ENCODE measurements around the gene SEMA3C.

The SEMA3C gene

DNA sequence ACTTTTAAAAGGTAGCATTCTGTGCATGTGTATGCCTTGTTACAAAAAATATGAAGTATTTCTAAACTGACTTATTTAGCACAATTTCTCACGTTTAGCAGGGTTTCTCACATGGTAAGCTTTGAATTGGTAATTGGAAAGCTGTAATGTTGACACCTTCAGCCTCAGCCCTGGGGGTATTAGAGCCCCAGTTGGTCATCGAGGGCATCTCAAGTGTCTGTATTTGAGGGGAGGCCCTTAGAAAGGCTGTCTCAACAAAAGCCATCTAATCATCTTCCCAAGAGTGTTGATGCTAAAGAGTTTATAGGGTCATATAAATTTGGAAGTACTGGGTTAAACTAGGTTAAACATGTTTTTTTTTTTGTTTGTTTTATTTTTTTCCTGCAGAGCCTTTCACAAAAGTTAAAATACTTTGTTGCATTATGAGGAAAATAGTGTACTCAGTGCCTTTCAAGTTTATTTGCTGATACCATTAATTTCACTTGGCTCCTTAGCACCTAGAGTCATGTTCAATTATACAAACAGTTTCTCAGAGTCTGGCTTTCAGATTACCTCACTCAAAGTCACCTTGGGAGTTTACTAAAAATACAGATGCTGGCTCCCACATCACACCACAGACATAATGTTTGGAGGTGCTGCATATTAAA is 146.4 kb downstream of the SEMA3C start (continued):
- TF ChIP-seq, protein P1, sequence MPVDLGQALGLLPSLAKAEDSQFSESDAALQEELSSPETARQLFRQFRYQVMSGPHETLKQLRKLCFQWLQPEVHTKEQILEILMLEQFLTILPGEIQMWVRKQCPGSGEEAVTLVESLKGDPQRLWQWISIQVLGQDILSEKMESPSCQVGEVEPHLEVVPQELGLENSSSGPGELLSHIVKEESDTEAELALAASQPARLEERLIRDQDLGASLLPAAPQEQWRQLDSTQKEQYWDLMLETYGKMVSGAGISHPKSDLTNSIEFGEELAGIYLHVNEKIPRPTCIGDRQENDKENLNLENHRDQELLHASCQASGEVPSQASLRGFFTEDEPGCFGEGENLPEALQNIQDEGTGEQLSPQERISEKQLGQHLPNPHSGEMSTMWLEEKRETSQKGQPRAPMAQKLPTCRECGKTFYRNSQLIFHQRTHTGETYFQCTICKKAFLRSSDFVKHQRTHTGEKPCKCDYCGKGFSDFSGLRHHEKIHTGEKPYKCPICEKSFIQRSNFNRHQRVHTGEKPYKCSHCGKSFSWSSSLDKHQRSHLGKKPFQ (tag by site-specific recombination; IDR thresholded peaks at IDR 0.05) = peak; percentile 37; the same call in 1 of the 2 replicates
- TF ChIP-seq ZNF426 (tag by site-specific recombination; IDR thresholded peaks at IDR 0.05) = no peak
- TF ChIP-seq, protein P2, sequence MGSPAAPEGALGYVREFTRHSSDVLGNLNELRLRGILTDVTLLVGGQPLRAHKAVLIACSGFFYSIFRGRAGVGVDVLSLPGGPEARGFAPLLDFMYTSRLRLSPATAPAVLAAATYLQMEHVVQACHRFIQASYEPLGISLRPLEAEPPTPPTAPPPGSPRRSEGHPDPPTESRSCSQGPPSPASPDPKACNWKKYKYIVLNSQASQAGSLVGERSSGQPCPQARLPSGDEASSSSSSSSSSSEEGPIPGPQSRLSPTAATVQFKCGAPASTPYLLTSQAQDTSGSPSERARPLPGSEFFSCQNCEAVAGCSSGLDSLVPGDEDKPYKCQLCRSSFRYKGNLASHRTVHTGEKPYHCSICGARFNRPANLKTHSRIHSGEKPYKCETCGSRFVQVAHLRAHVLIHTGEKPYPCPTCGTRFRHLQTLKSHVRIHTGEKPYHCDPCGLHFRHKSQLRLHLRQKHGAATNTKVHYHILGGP (tag by site-specific recombination; IDR thresholded peaks at IDR 0.05) = no peak
- no peak for TF ChIP-seq ZNF221 (tag by site-specific recombination; IDR thresholded peaks at IDR 0.05; ENCODE audit: borderline replicate concordance)
- TF ChIP-seq ZNF132 (tag by site-specific recombination; IDR thresholded peaks at IDR 0.05; ENCODE audit: borderline replicate concordance) = no peak
- peak; percentile 78 for TF ChIP-seq ZNF843 (tag by site-specific recombination; IDR thresholded peaks at IDR 0.05)
- TF ChIP-seq, protein P3, sequence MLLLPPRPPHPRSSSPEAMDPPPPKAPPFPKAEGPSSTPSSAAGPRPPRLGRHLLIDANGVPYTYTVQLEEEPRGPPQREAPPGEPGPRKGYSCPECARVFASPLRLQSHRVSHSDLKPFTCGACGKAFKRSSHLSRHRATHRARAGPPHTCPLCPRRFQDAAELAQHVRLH (tag by site-specific recombination; IDR thresholded peaks at IDR 0.05) = 0 out of 2 replicates have a peak, but pooled peaks have one; percentile 20
- TF ChIP-seq ZXDB (tag by site-specific recombination; IDR thresholded peaks at IDR 0.05) = peak; percentile 21
- no peak for TF ChIP-seq SP3 (tag by site-specific recombination; IDR thresholded peaks at IDR 0.05)
- no peak for TF ChIP-seq MYNN (tag by site-specific recombination; IDR thresholded peaks at IDR 0.05; ENCODE audit: borderline replicate concordance)
- TF ChIP-seq, protein P4, sequence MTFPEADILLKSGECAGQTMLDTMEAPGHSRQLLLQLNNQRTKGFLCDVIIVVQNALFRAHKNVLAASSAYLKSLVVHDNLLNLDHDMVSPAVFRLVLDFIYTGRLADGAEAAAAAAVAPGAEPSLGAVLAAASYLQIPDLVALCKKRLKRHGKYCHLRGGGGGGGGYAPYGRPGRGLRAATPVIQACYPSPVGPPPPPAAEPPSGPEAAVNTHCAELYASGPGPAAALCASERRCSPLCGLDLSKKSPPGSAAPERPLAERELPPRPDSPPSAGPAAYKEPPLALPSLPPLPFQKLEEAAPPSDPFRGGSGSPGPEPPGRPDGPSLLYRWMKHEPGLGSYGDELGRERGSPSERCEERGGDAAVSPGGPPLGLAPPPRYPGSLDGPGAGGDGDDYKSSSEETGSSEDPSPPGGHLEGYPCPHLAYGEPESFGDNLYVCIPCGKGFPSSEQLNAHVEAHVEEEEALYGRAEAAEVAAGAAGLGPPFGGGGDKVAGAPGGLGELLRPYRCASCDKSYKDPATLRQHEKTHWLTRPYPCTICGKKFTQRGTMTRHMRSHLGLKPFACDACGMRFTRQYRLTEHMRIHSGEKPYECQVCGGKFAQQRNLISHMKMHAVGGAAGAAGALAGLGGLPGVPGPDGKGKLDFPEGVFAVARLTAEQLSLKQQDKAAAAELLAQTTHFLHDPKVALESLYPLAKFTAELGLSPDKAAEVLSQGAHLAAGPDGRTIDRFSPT (tag by site-specific recombination; IDR thresholded peaks at IDR 0.05) = peak; percentile 32; the same call in 1 of the 2 replicates
- TF ChIP-seq ZNF514 (tag by site-specific recombination; IDR thresholded peaks at IDR 0.05) = no peak
- TF ChIP-seq ZSCAN23 (tag by site-specific recombination; IDR thresholded peaks at IDR 0.05) = 0 out of 2 replicates have a peak, but pooled peaks have one; percentile 61
- TF ChIP-seq, protein P5, sequence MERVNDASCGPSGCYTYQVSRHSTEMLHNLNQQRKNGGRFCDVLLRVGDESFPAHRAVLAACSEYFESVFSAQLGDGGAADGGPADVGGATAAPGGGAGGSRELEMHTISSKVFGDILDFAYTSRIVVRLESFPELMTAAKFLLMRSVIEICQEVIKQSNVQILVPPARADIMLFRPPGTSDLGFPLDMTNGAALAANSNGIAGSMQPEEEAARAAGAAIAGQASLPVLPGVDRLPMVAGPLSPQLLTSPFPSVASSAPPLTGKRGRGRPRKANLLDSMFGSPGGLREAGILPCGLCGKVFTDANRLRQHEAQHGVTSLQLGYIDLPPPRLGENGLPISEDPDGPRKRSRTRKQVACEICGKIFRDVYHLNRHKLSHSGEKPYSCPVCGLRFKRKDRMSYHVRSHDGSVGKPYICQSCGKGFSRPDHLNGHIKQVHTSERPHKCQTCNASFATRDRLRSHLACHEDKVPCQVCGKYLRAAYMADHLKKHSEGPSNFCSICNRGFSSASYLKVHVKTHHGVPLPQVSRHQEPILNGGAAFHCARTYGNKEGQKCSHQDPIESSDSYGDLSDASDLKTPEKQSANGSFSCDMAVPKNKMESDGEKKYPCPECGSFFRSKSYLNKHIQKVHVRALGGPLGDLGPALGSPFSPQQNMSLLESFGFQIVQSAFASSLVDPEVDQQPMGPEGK (tag by site-specific recombination; IDR thresholded peaks at IDR 0.05) = no peak
- TF ChIP-seq, protein P6, sequence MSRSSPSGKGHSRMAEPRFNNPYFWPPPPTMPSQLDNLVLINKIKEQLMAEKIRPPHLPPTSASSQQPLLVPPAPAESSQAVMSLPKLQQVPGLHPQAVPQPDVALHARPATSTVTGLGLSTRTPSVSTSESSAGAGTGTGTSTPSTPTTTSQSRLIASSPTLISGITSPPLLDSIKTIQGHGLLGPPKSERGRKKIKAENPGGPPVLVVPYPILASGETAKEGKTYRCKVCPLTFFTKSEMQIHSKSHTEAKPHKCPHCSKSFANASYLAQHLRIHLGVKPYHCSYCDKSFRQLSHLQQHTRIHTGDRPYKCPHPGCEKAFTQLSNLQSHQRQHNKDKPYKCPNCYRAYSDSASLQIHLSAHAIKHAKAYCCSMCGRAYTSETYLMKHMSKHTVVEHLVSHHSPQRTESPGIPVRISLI (tag by site-specific recombination; IDR thresholded peaks at IDR 0.05) = peak; percentile 81
- TF ChIP-seq ZNF16 (tag by site-specific recombination; IDR thresholded peaks at IDR 0.05; ENCODE audit: low read depth) = no peak
- TF ChIP-seq, protein P7, sequence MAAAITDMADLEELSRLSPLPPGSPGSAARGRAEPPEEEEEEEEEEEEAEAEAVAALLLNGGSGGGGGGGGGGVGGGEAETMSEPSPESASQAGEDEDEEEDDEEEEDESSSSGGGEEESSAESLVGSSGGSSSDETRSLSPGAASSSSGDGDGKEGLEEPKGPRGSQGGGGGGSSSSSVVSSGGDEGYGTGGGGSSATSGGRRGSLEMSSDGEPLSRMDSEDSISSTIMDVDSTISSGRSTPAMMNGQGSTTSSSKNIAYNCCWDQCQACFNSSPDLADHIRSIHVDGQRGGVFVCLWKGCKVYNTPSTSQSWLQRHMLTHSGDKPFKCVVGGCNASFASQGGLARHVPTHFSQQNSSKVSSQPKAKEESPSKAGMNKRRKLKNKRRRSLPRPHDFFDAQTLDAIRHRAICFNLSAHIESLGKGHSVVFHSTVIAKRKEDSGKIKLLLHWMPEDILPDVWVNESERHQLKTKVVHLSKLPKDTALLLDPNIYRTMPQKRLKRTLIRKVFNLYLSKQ (tag by site-specific recombination; IDR thresholded peaks at IDR 0.05; ENCODE audit: borderline replicate concordance) = no peak
- no peak for TF ChIP-seq GFI1B (tag by site-specific recombination; IDR thresholded peaks at IDR 0.05)
- TF ChIP-seq GLI4 (tag by site-specific recombination; IDR thresholded peaks at IDR 0.05) = no peak
- peak; percentile 73 for TF ChIP-seq OSR2 (tag by site-specific recombination; IDR thresholded peaks at IDR 0.05)
- TF ChIP-seq, protein P8, sequence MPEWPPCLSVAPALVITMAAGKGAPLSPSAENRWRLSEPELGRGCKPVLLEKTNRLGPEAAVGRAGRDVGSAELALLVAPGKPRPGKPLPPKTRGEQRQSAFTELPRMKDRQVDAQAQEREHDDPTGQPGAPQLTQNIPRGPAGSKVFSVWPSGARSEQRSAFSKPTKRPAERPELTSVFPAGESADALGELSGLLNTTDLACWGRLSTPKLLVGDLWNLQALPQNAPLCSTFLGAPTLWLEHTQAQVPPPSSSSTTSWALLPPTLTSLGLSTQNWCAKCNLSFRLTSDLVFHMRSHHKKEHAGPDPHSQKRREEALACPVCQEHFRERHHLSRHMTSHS (tag by site-specific recombination; IDR thresholded peaks at IDR 0.05) = no peak
- no peak for TF ChIP-seq ZNF501 (tag by site-specific recombination; IDR thresholded peaks at IDR 0.05)
- TF ChIP-seq ZSCAN30 (tag by site-specific recombination; IDR thresholded peaks at IDR 0.05) = no peak
- no peak for TF ChIP-seq ZNF391 (tag by site-specific recombination; IDR thresholded peaks at IDR 0.05; ENCODE audit: borderline replicate concordance, low read depth)
- 0 out of 2 replicates have a peak, but pooled peaks have one; percentile 21 for TF ChIP-seq ZBTB17 (tag by site-specific recombination; IDR thresholded peaks at IDR 0.05)
- TF ChIP-seq ZNF549 (tag by site-specific recombination; IDR thresholded peaks at IDR 0.05) = no peak
- TF ChIP-seq ZNF76 (tag by site-specific recombination; IDR thresholded peaks at IDR 0.05; ENCODE audit: borderline replicate concordance, low read depth) = no peak
- peak; percentile 72; the same call in 1 of the 2 replicates for TF ChIP-seq WT1 (tag by site-specific recombination; IDR thresholded peaks at IDR 0.05)
- TF ChIP-seq ZNF114 (tag by site-specific recombination; IDR thresholded peaks at IDR 0.05) = no peak
